Measurements from ENCODE around the gene CLMP.
A peak's percentile ranks its signal among the peaks of the same experiment; 100 is the strongest.

CLMP gene

DNA sequence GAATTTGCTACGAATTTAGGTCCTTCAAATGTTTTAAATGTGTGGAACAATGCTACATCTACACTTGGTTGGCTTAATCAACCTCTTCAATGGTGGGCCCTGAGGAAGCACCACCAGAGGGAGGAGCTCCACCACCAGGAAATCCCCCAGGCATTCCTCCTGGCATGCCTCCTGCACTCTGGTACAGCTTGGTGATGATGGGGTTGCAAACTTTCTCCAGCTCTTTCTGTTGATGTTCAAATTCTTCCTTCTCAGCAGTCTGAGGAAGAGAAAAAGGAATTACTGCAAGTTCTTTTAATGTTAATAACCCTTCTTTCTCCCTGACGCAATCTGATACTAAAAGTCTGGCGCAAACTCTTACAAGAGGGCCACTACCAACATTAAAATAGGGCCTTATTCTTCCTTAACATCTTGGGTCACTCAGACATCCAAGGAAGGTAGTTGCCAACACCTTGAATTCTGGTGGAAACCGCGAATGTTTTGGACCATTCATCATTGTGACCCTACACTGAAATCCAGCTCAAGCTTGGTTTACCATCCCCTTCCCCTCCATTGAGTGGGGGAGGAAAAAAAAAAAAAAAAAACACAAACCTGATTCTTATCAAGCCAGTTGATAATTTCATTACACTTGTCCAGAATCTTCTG, 137.3 kb downstream of the CLMP start:
- TF ChIP-seq TAF1 (IDR thresholded peaks at IDR 0.05; ENCODE audit: borderline replicate concordance, insufficient read depth, low read length) (no peak), POLR2AphosphoS5 (IDR thresholded peaks at IDR 0.05; ENCODE audit: low read depth, low read length) (no peak; the same call in 1 of the 2 replicates), FOXP2 (optimal IDR thresholded peaks at IDR 0.05; ENCODE audit: borderline replicate concordance, extremely low read depth, extremely low read length, insufficient read depth) (no peak), SIN3A (IDR thresholded peaks at IDR 0.05; ENCODE audit: borderline replicate concordance, insufficient read depth, low read length) (no peak)
- TF ChIP-seq, protein P1, sequence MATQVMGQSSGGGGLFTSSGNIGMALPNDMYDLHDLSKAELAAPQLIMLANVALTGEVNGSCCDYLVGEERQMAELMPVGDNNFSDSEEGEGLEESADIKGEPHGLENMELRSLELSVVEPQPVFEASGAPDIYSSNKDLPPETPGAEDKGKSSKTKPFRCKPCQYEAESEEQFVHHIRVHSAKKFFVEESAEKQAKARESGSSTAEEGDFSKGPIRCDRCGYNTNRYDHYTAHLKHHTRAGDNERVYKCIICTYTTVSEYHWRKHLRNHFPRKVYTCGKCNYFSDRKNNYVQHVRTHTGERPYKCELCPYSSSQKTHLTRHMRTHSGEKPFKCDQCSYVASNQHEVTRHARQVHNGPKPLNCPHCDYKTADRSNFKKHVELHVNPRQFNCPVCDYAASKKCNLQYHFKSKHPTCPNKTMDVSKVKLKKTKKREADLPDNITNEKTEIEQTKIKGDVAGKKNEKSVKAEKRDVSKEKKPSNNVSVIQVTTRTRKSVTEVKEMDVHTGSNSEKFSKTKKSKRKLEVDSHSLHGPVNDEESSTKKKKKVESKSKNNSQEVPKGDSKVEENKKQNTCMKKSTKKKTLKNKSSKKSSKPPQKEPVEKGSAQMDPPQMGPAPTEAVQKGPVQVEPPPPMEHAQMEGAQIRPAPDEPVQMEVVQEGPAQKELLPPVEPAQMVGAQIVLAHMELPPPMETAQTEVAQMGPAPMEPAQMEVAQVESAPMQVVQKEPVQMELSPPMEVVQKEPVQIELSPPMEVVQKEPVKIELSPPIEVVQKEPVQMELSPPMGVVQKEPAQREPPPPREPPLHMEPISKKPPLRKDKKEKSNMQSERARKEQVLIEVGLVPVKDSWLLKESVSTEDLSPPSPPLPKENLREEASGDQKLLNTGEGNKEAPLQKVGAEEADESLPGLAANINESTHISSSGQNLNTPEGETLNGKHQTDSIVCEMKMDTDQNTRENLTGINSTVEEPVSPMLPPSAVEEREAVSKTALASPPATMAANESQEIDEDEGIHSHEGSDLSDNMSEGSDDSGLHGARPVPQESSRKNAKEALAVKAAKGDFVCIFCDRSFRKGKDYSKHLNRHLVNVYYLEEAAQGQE (IDR thresholded peaks at IDR 0.05; ENCODE audit: insufficient read depth in 1 of 2, low read depth in 2 of 2, low read length in 2 of 2) = no peak

DNA sequence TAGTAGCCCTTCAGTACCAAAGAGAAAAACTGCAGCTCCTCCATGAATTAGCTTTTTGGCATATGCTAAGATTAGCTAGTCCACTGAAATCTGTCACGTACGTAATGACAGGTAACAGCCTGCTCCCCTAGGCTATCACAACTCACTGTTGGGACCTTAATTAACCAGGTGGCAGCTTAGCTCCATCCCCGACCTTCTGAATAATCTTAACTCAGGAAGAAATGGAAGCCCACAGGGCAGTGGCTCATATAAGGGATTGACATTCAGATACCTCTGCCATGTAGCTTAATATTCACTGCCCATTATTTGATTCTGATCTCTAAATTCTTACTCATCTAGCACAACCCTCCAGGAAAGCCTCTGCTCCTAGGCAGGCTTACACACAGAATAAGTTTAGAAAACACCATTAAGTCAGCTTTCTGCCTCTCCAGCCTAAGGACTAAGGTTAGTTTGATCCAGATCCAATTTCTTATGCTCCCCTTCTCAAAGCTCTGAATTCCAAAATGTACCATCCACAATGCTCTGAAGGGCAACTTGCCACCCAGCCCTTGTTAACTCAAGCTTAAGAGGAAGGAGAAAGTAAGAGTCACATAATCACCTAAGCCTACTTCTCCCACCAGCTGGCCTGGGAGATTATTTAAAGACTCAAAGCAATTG, 138.1 kb downstream of the CLMP start:
- TF ChIP-seq POLR2AphosphoS5 (IDR thresholded peaks at IDR 0.05; ENCODE audit: low read depth, low read length) (no peak; the same call in none of the 2 replicates), SIN3A (IDR thresholded peaks at IDR 0.05; ENCODE audit: borderline replicate concordance, insufficient read depth, low read length) (no peak), FOXP2 (optimal IDR thresholded peaks at IDR 0.05; ENCODE audit: borderline replicate concordance, extremely low read depth, extremely low read length, insufficient read depth) (no peak), TAF1 (IDR thresholded peaks at IDR 0.05; ENCODE audit: borderline replicate concordance, insufficient read depth, low read length) (no peak)
- TF ChIP-seq, protein P1 (IDR thresholded peaks at IDR 0.05; ENCODE audit: insufficient read depth in 1 of 2, low read depth in 2 of 2, low read length in 2 of 2) = no peak

DNA sequence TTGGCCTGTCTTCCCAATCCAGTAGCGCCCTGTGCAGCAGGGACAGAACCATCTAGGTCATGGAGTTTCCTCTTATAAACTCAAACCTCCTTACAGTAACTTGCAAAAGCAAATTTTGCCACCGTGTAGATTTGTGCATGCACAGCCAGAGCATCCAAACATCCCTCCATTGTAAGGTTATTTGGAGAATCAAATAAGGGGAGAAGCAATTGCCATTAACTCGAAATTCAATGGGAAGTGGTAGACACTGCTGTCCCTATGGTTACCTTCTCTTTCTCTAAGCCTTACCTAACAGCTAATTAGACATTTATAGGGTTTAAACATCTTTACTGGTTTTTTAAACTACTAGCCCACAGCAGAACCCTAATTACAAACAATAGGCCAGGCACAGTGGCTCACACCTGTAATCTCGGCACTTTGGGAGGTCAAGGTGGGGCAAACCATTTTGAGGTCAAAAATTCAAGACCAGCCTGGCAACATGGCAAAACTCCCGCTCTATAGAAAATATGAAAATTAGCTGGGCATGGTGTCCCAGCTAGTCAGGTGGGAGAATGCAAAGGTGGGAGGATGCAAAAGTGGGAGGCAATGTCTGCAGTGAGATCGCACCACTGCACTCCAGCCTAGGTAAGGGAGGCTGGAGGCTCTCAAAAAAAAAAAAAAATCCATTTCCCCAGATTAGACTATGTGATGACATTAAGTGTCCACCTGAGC, 139.7 kb downstream of the CLMP start:
- no peak for TF ChIP-seq FOXP2 (optimal IDR thresholded peaks at IDR 0.05; ENCODE audit: borderline replicate concordance, extremely low read depth, extremely low read length, insufficient read depth)
- TF ChIP-seq POLR2AphosphoS5 (IDR thresholded peaks at IDR 0.05; ENCODE audit: low read depth, low read length) = peak; percentile 88
- TF ChIP-seq, protein P1 (IDR thresholded peaks at IDR 0.05; ENCODE audit: insufficient read depth in 1 of 2, low read depth in 2 of 2, low read length in 2 of 2) = no peak
- TF ChIP-seq TAF1 (IDR thresholded peaks at IDR 0.05; ENCODE audit: borderline replicate concordance, insufficient read depth, low read length) = no peak; the same call in 1 of the 2 replicates
- no peak for TF ChIP-seq SIN3A (IDR thresholded peaks at IDR 0.05; ENCODE audit: borderline replicate concordance, insufficient read depth, low read length)

DNA sequence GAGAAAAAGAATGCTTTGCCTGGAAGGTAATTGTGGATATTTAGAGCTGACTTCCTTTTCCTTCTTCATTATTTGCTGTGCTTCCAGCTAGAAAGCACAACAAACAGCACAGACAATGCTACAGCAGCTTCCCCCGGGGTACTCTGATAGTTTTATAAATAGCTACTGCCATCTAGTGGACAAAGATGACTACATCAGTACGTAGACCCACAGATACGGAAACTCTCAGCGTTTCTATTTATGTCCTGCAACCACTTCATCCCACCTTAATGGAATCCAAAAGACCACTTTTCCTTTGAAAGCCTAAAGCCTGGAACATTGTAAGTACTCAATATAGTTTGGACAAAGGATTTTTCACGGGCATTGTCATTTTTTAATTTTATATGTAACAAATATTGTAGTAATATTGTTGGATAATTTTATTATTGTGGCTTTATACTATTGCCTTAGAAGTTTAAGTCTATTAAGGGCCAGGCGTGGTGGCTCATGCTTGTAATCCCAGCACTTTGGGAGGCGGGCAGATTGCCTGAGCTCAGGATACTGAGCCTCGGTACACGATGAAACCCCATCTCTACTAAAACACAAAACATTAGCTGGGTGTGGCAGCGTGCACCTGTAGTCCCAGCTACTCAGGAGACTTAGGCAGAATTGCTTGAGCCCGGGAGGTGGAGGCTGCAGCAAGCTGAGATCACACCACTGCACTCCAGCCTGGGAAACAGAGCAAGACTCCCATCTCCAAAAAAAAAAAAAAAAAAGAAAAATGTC, 140.6 kb downstream of the CLMP start:
- TF ChIP-seq FOXP2 (optimal IDR thresholded peaks at IDR 0.05; ENCODE audit: borderline replicate concordance, extremely low read depth, extremely low read length, insufficient read depth) (no peak), POLR2AphosphoS5 (IDR thresholded peaks at IDR 0.05; ENCODE audit: low read depth, low read length) (peak; percentile 55)

Measured in PFSK-1 (cell line).